Stimulated activated CD4-positive, alpha-beta T cell treated with anti-CD3 and anti-CD28 coated beads, Interleukin-1b, Interleukin-23, amount 100 ng/mL, for 24 hours (primary cell): ENCODE measurements around the gene FLNB.

Experiments used
- DNase-seq, 4 experiments: peaks; one replicate each; pipeline ENCODE4 v3.0.0-alpha.2; 2020; ENCODE audit warnings: low read depth in 4 of 4, low spot score in 1 of 4

The FLNB gene

DNA sequence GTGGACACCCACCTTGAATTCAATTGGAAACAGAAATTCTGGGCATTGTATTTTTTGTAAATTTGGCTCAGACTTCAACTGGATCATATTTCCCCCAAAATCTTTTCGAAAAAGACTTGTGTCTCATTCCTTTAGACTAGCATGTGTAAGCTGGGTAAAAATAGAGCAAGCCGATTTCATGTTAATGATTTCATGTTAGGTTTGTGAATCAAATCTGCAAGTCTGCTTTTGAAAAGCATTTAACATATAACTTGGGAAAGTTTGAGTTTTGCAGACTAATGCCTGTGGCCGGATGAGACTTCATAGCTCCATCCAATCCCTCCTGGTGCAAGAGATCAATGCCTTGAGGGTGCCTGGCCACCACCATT is 64.5 kb downstream of the FLNB start:
- no peak for DNase-seq

- no peak for DNase-seq
Observed at GRCh38 chr3:58073301-58074108, 65.3 kb downstream of the FLNB start.

DNA sequence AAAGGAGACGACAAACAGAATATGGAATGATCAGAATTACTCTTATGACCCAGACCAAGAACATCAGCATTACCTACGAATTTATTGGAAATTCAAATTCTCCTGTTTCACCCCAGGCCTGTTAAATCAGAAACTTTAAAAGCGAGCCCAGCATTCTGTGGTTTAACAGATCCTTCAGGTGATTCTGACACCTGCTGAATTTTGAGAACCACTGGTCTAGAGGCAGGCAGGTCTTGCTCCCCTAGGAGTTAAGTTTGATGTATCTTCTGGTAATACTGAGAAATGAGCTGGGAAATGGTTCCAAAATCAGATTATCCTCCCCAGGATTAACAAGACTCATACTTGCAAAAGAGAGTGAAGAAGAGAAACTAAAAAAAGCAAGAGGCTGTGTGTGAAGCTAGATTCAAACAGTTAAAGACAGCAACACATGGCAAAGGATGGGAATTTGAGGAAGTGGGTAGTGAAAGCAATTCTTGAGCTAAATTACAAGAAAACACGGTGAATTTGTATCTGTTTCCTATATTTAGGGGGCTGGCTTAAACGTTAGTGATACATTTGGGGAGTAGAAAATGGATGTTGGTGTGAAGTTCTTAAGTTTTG is 66.0 kb downstream of the FLNB start:
- DNase-seq = no peak

- no peak for DNase-seq
Observed at GRCh38 chr3:58074997-58075396, 66.8 kb downstream of the FLNB start.

- DNase-seq = no peak
Observed at GRCh38 chr3:58077596-58078285, 69.5 kb downstream of the FLNB start.

- no peak for DNase-seq
Observed at GRCh38 chr3:58078610-58079009, 70.4 kb downstream of the FLNB start.

GRCh38 chr3:58079773-58080172 is 71.6 kb downstream of the FLNB start:
- no peak for DNase-seq

GRCh38 chr3:58082047-58082446 is 73.8 kb downstream of the FLNB start:
- no peak for DNase-seq

GRCh38 chr3:58084166-58084565 is 75.9 kb downstream of the FLNB start:
- no peak for DNase-seq

DNA sequence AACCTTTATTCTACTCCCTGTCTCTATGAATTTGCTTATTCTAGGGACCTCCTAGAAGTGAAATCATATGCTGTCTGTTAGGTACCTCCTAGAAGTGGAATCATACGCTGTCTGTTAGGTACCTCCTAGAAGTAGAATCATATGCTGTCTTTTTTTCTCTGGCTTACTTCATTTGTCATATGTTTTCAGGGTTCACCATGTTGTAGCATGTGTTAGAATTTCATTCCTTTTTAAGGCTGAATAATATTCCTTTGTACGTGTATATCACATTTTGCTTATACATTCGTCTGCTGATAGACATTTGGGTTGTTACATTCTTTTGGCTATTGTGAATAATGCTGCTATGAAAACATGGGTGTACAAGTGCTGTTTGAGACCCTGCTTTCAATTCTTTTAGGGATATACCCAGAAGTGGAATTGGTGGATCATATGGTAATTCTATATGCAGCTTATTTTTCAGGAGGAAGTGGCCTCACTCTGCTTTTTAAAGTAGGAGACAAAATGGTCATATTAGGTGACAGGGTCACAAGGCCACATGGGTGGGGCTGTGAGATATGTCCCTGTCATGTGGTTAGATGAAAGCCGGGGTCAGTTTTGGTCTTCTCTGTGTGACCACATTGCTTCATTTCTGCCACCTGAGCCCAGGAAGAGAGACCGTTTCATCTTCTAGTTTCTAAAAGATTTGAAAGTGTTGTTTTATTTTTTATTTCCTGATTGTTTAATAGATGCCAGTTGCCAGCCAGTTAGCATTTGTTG is 76.7 kb downstream of the FLNB start:
- DNase-seq = no peak

DNA sequence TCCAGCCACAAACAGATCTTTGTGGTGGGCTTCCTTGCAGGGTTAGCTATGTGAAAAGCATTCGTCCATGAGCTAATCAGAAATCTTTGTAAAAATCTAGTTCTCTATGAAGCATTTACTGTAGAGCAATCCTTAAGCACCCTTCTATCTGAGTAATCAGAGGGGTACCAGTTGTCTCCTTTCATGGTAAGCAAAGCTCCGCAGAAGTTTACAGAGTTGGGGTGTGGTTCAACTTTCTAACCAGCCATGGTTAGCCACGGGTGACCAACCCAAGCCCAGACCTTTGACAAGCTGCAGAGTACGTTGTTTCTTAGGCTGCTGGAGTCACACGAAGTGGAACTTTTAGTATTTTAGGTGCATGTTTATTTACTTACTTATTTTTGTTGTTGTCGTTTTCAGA is 77.4 kb downstream of the FLNB start:
- DNase-seq = no peak

- DNase-seq = no peak
Observed at GRCh38 chr3:58088501-58088900, 80.3 kb downstream of the FLNB start.

DNA sequence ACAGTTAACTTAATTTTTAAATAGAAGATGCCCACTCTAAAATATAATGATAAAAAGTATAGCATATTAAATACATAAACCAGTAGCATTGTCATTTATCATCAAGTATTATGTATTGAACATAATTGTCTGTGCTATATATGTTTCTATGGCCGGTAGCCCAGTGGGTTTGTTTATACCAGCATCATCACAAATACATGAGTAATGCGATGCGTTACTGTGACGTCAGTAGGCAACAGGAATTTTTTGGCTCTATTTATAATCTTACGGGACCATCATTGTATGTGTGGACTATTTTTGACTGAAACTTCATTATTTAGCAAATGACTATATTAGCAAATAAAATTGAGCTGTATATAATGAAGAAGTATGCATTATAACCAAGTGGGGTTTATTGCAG is 82.1 kb downstream of the FLNB start:
- DNase-seq = no peak

- no peak for DNase-seq
Observed at GRCh38 chr3:58092521-58092920, 84.3 kb downstream of the FLNB start.

DNA sequence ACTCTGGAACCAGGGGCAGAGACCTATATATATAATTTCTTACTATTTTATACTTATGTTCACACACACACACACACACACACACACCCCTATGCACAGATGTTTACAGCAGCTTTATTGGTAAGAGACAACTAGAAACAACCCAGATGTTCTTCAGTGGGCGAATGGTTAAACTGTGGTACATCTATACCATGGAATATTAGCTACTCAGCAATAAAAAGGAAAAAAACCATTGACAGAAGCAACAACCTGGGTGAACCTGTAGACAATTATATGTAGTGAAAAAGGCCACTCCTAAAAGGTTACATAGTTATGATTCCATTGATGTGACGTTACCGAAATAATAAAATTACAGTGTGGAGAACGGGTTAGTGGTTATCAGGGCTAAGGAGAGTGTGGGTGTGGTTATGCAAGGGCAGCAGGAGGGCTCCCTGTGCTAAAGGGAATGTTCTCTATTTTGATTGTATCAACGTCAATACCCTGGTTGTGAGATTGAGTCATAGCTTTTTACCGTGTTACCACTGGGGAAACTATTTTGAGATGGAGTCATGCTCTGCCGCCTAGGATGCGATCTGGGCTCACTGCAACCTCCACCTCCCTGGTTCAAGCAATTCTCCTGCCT is 85.5 kb downstream of the FLNB start:
- DNase-seq = no peak

- DNase-seq = no peak
Observed at GRCh38 chr3:58094657-58095056, 86.4 kb downstream of the FLNB start.

DNA sequence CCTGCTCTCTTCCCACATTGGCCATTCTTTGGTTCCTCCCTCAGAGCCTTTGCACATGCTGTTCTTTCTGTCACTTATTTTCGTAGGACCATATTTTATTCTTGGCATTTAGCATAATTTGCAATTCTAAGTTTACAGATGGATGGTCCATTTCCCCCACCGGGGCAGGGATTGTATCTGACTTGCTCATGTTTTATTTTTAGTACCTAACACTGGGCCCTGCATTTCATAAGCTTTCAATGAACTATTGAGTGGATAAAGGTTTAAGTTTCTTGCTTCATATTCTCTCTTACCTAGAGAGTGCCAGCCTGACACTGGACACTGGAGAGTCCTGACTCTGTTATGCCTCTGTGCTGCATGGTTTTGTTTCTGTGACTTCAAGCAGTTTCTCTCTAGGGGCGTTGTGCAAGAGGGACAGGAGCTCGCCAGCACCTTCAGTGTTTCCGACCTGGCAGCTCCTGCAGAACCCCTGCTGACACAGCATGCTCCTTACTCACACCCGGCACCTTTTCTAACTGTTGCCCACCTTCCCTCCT is 87.4 kb downstream of the FLNB start:
- no peak for DNase-seq

GRCh38 chr3:58098531-58098930 is 90.3 kb downstream of the FLNB start:
- no peak for DNase-seq

DNA sequence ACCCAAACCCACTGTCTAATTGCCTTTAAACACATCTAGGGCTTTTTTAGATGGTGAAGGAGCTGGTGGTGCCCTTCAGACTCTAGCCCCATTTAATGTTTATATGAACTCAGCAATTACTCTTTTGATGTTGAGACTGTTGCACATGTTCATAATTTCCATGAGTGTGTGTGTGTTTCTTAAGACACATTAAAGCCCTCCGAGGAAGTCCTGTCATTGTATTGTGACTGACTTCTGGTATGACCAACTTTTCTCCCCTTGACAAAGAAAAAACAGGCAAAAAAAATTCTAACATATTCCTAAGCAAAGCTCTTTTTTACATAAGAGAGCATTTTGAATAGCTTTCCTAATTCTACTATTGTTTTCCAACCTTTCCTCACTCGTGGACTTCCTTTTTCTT is 91.6 kb downstream of the FLNB start:
- no peak for DNase-seq

- DNase-seq = no peak
Observed at GRCh38 chr3:58101499-58102389, 93.5 kb downstream of the FLNB start.
